Measurements from ENCODE around the gene APOA4.
A peak's percentile ranks its signal among the peaks of the same experiment; 100 is the strongest.

APOA4 gene

DNA sequence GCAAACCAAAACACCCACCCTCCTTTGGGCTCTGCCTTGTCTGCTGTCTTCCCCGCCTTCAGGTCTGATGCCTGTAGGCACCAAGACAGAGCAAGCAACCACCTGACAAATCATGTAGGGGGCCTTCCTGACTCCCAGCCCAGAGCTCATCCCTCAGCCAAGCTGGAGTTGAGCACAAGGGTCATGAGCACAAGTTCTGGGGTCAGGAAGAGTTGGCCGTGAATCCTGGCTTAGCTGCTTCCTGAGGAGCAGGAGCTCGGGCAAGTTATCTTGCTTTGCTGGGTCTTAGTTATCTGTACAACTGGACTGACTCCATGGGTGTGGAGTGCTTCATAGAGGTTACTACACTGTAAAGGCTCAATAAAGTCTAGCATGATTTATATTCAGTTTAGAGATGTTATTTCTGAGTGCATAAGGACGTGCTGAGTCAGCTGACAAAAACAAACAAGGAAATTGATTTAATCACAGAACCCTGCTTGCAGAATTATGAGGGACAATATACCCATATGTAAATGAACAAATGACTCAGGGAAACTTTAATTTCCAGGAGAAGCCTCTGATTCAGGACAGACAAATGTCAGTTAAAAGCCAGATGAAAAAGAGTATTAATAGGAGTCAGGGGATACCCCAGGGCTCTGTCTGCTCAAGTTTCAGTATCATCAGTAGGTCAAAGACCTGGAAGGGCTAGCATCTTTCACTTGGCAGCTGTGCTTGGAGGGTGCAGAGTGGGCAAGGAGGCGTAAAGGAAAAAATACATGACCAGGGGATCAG is 29.3 kb upstream of the APOA4 start (continued):
- no peak for TF ChIP-seq ZNF211 (tag by site-specific recombination; IDR thresholded peaks at IDR 0.05; ENCODE audit: low read depth)
- TF ChIP-seq ZNF624 (tag by site-specific recombination; IDR thresholded peaks at IDR 0.05) = no peak
- no peak for TF ChIP-seq ZNF529 (tag by site-specific recombination; IDR thresholded peaks at IDR 0.05; ENCODE audit: insufficient replicate concordance)
- no peak for TF ChIP-seq ZNF621 (tag by site-specific recombination; IDR thresholded peaks at IDR 0.05)
- TF ChIP-seq ZNF138 (tag by site-specific recombination; IDR thresholded peaks at IDR 0.05; ENCODE audit: borderline replicate concordance) = no peak
- no peak for TF ChIP-seq ZNF549 (tag by site-specific recombination; IDR thresholded peaks at IDR 0.05)
- peak; percentile 12; the same call in 1 of the 2 replicates for TF ChIP-seq GLIS1 (tag by site-specific recombination; IDR thresholded peaks at IDR 0.05)
- TF ChIP-seq, protein P1, sequence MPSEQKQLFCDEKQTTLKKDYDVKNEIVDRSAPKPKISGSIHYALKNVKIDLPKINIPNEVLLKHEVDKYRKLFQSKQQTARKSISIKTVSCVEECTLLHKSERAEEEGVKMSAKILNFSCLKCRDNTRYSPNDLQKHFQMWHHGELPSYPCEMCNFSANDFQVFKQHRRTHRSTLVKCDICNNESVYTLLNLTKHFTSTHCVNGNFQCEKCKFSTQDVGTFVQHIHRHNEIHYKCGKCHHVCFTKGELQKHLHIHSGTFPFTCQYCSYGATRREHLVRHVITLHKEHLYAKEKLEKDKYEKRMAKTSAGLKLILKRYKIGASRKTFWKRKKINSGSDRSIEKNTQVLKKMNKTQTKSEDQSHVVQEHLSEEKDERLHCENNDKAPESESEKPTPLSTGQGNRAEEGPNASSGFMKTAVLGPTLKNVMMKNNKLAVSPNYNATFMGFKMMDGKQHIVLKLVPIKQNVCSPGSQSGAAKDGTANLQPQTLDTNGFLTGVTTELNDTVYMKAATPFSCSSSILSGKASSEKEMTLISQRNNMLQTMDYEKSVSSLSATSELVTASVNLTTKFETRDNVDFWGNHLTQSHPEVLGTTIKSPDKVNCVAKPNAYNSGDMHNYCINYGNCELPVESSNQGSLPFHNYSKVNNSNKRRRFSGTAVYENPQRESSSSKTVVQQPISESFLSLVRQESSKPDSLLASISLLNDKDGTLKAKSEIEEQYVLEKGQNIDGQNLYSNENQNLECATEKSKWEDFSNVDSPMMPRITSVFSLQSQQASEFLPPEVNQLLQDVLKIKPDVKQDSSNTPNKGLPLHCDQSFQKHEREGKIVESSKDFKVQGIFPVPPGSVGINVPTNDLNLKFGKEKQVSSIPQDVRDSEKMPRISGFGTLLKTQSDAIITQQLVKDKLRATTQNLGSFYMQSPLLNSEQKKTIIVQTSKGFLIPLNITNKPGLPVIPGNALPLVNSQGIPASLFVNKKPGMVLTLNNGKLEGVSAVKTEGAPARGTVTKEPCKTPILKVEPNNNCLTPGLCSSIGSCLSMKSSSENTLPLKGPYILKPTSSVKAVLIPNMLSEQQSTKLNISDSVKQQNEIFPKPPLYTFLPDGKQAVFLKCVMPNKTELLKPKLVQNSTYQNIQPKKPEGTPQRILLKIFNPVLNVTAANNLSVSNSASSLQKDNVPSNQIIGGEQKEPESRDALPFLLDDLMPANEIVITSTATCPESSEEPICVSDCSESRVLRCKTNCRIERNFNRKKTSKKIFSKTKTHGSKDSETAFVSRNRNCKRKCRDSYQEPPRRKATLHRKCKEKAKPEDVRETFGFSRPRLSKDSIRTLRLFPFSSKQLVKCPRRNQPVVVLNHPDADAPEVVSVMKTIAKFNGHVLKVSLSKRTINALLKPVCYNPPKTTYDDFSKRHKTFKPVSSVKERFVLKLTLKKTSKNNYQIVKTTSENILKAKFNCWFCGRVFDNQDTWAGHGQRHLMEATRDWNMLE (tag by site-specific recombination; conservative IDR thresholded peaks at IDR 0.05; ENCODE audit: low read depth) = no peak

DNA sequence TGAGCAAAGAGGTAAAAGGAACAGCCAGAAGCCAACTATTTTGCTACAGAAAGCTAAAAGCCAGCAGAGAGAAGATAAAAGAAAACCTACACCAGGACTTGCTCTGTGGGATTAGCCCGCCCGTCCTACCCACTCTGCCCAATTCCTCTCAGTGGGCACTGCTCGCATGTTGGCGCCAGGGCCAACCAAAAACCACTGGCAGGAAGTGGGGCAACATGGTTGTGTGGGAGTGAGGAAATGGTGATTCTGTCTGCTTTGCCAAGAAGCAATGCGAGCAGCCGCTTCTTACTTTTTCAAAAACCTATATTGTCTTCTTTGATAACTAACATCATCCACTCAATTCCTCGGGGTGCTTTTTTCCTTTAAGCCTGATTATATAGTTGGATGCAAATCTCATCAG is 28.5 kb upstream of the APOA4 start:
- H3K4me3 ChIP-seq (ENCODE audit: low read depth, low read length) = no peak overlapping the region
- POLR2A ChIA-PET = no interaction called here
- H3K9me3 ChIP-seq (ENCODE audit: control insufficient read depth, insufficient read depth, low read depth, low read length) = no peaks in the 10 kb centered on the region
- peaks cover 2% of the 10 kb centered on the region; the same call in 1 of the 2 replicates for H3K4me1 ChIP-seq (ENCODE audit: control insufficient read depth, insufficient read depth, low read length)
- CTCF ChIA-PET = interaction anchor here (1.2 kb wide), 2 partner anchors 16 to 254 kb away, joined by 3 read pairs; no protein-coding TSS in a partner anchor
- peaks cover 0 to 47% of the 10 kb centered on the region in 2 experiments; a peak in 1 of 3 replicates for H3K36me3 ChIP-seq (ENCODE audit: control insufficient read depth in 2 of 2, insufficient read depth in 1 of 2, low read length in 2 of 2)
- TF ChIP-seq ZSCAN16 (tag by site-specific recombination; IDR thresholded peaks at IDR 0.05) (no peak), ZNF423 (tag by site-specific recombination; IDR thresholded peaks at IDR 0.05) (no peak), GLI4 (tag by site-specific recombination; IDR thresholded peaks at IDR 0.05) (no peak), OVOL3 (tag by site-specific recombination; IDR thresholded peaks at IDR 0.05) (no peak), SP2 (tag by site-specific recombination; IDR thresholded peaks at IDR 0.05) (no peak), SETDB1 (IDR thresholded peaks at IDR 0.05; ENCODE audit: insufficient read length, low read length) (no peak), ZNF157 (tag by site-specific recombination; IDR thresholded peaks at IDR 0.05) (no peak), ZNF707 (tag by site-specific recombination; IDR thresholded peaks at IDR 0.05) (no peak), ZNF426 (tag by site-specific recombination; IDR thresholded peaks at IDR 0.05) (no peak), FEZF1 (tag by site-specific recombination; IDR thresholded peaks at IDR 0.05) (no peak), ZNF335 (tag by site-specific recombination; conservative IDR thresholded peaks at IDR 0.05) (no peak), SALL2 (tag by site-specific recombination; IDR thresholded peaks at IDR 0.05; ENCODE audit: borderline replicate concordance) (no peak), ZNF138 (tag by site-specific recombination; IDR thresholded peaks at IDR 0.05; ENCODE audit: borderline replicate concordance) (no peak), ZNF155 (tag by site-specific recombination; IDR thresholded peaks at IDR 0.05) (no peak), ZNF174 (tag by site-specific recombination; IDR thresholded peaks at IDR 0.05) (no peak), KLF9 (tag by site-specific recombination; IDR thresholded peaks at IDR 0.05; ENCODE audit: low read depth) (no peak), ZBTB48 (tag by site-specific recombination; IDR thresholded peaks at IDR 0.05) (no peak), GLIS2 (tag by site-specific recombination; IDR thresholded peaks at IDR 0.05) (no peak)
- TF ChIP-seq, protein P2, sequence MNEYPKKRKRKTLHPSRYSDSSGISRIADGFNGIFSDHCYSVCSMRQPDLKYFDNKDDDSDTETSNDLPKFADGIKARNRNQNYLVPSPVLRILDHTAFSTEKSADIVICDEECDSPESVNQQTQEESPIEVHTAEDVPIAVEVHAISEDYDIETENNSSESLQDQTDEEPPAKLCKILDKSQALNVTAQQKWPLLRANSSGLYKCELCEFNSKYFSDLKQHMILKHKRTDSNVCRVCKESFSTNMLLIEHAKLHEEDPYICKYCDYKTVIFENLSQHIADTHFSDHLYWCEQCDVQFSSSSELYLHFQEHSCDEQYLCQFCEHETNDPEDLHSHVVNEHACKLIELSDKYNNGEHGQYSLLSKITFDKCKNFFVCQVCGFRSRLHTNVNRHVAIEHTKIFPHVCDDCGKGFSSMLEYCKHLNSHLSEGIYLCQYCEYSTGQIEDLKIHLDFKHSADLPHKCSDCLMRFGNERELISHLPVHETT (tag by site-specific recombination; IDR thresholded peaks at IDR 0.05) = no peak
- H3K27ac ChIP-seq (ENCODE audit: extremely low read depth, low read depth, low read length) = no peak overlapping the region
